Peyer's patch (tissue), 4 donors: ENCODE results near the gene RFX8. TPM values are rescaled to one million over a fixed set of nuclear protein-coding genes. Genes with fewer than 3 reads are reported as not detected.

ENCODE experiments used
- DNase-seq, 3 donors: peaks; one replicate each; pipeline ENCODE4 v3.0.0-alpha.2; 2017 to 2019
- H3K27ac ChIP-seq, 4 donors: fragments of 200-600 bp; sonication (generic); one replicate each; pipeline ENCODE4 v1.5.1; 2016 to 2019
- H3K27me3 ChIP-seq, 2 donors: fragments of 200-600 bp; sonication (generic); one replicate each; pipeline ENCODE4 v1.5.1; 2019
- H3K36me3 ChIP-seq, 3 donors: fragments of 200-600 bp; sonication (generic); one replicate each; pipeline ENCODE4 v1.5.1; 2016 to 2019
- H3K4me1 ChIP-seq, 4 donors: fragments of 200-600 bp; sonication (generic); one replicate each; pipeline ENCODE4 v1.5.1; 2016 to 2019
- H3K4me3 ChIP-seq, 4 donors: fragments of 200-600 bp; sonication (generic); 1 replicate in 3 of 4; 2 replicates in 1 of 4; pipeline ENCODE4 v1.5.1; 2016 to 2019; ENCODE audit warnings: mild to moderate bottlenecking in 1 of 4
- H3K9me3 ChIP-seq, 4 donors: fragments of 200-600 bp; sonication (generic); one replicate each; pipeline ENCODE4 v1.5.1; 2016 to 2019; ENCODE audit warnings: mild to moderate bottlenecking in 1 of 4
- CTCF ChIP-seq, 6 experiments: fragments of 450-650 bp in 4 of 6; fragments of 200-600 bp in 2 of 6; sonication (generic) in 1 of 6; IDR thresholded peaks; one replicate each; pipeline ENCODE4 v1.5.1; 2017 to 2019; ENCODE audit warnings: antibody characterized with exemption in 6 of 6, mild to moderate bottlenecking in 3 of 6, moderate library complexity in 1 of 6
- POLR2A ChIP-seq, 2 donors: fragments of 450-650 bp; IDR thresholded peaks; one replicate each; pipeline ENCODE4 v1.5.1; 2017; ENCODE audit warnings: antibody characterized with exemption in 2 of 2, mild to moderate bottlenecking in 2 of 2, moderate library complexity in 2 of 2
- total RNA-seq, 4 donors: library from RNA; depleted of rRNA; stranded (reverse); fragments of >200 nt; gene quantifications; one replicate each; pipeline ENCODE4 v1.1.0, GENCODE V29; 2016

RFX8 gene
- total RNA-seq, 4 donors from 2014 or later: not detected

GRCh38 chr2:101500180-101500579, 25.3 kb upstream of the RFX8 start:
- Histone ChIP-seq H3K4me1 (no peaks in the 10 kb centered on the region), H3K4me3 (no peak overlapping the region), H3K9me3 (no peaks in the 10 kb centered on the region), H3K27me3 (no peaks in the 10 kb centered on the region), H3K27ac (no peak overlapping the region), H3K36me3 (no peaks in the 10 kb centered on the region)
- TF ChIP-seq POLR2A (IDR thresholded peaks at IDR 0.05): no peak
- no peak for TF ChIP-seq CTCF (IDR thresholded peaks at IDR 0.05)
- DNase-seq: no peak

DNA sequence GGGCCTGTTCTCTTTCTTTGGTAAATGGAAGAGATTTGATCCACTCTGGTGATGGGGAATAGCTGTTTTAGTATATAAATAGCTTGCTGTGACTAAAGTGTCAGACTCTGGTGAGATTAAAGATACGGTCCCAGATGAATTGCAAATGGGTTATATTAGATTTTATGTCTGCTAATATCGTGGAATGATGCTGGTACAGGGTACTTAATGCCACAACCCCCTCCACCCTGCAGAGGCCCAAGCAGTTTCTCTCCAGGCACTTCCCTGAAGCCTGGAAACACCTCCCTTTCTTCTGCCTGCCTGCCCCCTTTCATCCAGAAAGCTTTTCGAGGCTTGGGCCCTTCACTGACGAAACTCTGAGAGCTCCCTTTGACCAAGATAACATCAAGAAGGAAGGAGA, 21.4 kb upstream of the RFX8 start:
- Histone ChIP-seq H3K4me3 (no peak overlapping the region), H3K36me3 (no peaks in the 10 kb centered on the region), H3K4me1 (no peaks in the 10 kb centered on the region), H3K27me3 (no peaks in the 10 kb centered on the region), H3K27ac (no peak overlapping the region), H3K9me3 (no peaks in the 10 kb centered on the region)
- TF ChIP-seq CTCF (IDR thresholded peaks at IDR 0.05) (no peak), POLR2A (IDR thresholded peaks at IDR 0.05) (no peak)
- no peak for DNase-seq

GRCh38 chr2:101492936-101493473, 18.1 kb upstream of the RFX8 start:
- DNase-seq: no peak
- no peaks in the 10 kb centered on the region for H3K9me3 ChIP-seq
- TF ChIP-seq POLR2A (IDR thresholded peaks at IDR 0.05) (no peak), CTCF (IDR thresholded peaks at IDR 0.05) (no peak)
- H3K4me1 ChIP-seq: no peaks in the 10 kb centered on the region
- H3K27me3 ChIP-seq: no peaks in the 10 kb centered on the region
- H3K27ac ChIP-seq: no peak overlapping the region
- H3K36me3 ChIP-seq: no peaks in the 10 kb centered on the region
- H3K4me3 ChIP-seq: no peak overlapping the region

DNA sequence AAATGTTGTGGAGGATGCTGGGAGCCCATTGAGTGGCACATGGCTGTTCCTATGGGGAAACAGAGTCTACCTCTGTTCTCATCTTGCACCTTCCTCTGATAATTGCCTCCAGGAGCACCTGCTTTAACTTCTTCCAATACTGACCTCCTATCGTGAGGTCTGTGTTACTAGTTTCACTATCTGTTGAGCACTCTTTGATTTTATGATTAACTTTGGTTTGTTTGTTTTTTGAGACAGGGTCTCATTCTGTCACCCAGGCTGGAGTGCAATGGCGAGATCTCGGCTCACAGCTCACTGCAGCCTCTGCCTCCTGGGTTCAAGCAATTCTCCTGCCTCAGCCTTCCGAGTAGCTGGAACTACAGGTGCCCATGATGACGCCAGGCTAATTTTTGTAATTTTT, 12.1 kb upstream of the RFX8 start:
- H3K4me1 ChIP-seq: no peaks in the 10 kb centered on the region
- DNase-seq: no peak
- no peak overlapping the region for H3K4me3 ChIP-seq
- H3K27ac ChIP-seq: no peak overlapping the region
- TF ChIP-seq POLR2A (IDR thresholded peaks at IDR 0.05) (no peak), CTCF (IDR thresholded peaks at IDR 0.05) (no peak)
- no peaks in the 10 kb centered on the region for H3K9me3 ChIP-seq
- no peaks in the 10 kb centered on the region for H3K36me3 ChIP-seq
- H3K27me3 ChIP-seq: no peaks in the 10 kb centered on the region

GRCh38 chr2:101486258-101486701, 11.4 kb upstream of the RFX8 start:
- Histone ChIP-seq H3K36me3 (no peaks in the 10 kb centered on the region), H3K4me1 (no peaks in the 10 kb centered on the region), H3K9me3 (no peaks in the 10 kb centered on the region), H3K27me3 (no peaks in the 10 kb centered on the region), H3K27ac (no peak overlapping the region), H3K4me3 (no peak overlapping the region)
- DNase-seq: no peak
- TF ChIP-seq CTCF (IDR thresholded peaks at IDR 0.05): no peak
- TF ChIP-seq POLR2A (IDR thresholded peaks at IDR 0.05): no peak

DNA sequence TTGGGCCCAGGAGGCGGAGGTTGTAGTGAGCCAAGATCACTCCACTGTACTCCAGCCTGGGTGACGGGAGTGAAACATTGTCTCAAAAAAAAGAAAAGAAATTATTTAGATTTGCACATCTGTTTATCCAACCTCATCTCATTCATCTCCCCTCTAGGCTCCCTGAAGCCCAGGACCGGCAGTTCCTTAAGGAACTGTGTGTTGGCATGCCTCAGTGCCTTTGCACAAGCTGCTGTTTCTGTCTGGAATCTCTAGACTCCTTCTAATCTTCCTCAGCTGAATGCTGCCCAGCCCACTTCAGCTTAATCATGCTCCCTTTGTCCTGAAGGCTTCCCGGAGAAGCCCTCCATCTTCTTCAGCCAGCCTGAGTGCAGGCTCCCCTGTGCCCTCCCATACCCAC, 10.9 kb upstream of the RFX8 start:
- H3K4me1 ChIP-seq: no peaks in the 10 kb centered on the region
- no peak overlapping the region for H3K27ac ChIP-seq
- H3K27me3 ChIP-seq: no peaks in the 10 kb centered on the region
- DNase-seq: no peak
- no peaks in the 10 kb centered on the region for H3K9me3 ChIP-seq
- TF ChIP-seq CTCF (IDR thresholded peaks at IDR 0.05) (no peak), POLR2A (IDR thresholded peaks at IDR 0.05) (no peak)
- no peaks in the 10 kb centered on the region for H3K36me3 ChIP-seq
- H3K4me3 ChIP-seq: no peak overlapping the region
